Measurements from ENCODE around the gene GFOD1. TPM values are rescaled to one million over a fixed set of nuclear protein-coding genes. Genes with fewer than 3 reads are reported as not detected.

The GFOD1 gene
- total and polyA plus RNA-seq, 4 donors, result 2.6 to 16.8 (median 5.0) TPM

DNA sequence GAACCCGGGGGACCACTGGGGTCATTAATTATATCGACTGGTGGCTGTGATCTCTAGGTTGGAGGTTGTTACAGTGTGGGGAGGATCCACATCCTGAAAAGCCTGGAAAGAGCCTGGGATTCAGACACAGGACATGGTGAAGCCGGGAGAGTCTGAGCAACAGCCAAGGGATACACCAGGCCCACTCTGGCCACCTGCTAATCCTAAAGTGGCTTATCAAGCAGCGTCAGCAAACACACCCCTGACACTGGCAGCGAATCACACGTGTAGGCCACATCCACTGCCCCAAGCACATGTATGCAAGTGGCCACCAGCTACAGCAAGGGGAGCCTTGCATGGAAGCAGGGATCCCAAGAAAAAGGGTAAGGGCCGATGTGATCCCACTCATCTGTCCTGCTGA is 41.0 kb downstream of the GFOD1 start (continued):
- TF ChIP-seq, protein P1, sequence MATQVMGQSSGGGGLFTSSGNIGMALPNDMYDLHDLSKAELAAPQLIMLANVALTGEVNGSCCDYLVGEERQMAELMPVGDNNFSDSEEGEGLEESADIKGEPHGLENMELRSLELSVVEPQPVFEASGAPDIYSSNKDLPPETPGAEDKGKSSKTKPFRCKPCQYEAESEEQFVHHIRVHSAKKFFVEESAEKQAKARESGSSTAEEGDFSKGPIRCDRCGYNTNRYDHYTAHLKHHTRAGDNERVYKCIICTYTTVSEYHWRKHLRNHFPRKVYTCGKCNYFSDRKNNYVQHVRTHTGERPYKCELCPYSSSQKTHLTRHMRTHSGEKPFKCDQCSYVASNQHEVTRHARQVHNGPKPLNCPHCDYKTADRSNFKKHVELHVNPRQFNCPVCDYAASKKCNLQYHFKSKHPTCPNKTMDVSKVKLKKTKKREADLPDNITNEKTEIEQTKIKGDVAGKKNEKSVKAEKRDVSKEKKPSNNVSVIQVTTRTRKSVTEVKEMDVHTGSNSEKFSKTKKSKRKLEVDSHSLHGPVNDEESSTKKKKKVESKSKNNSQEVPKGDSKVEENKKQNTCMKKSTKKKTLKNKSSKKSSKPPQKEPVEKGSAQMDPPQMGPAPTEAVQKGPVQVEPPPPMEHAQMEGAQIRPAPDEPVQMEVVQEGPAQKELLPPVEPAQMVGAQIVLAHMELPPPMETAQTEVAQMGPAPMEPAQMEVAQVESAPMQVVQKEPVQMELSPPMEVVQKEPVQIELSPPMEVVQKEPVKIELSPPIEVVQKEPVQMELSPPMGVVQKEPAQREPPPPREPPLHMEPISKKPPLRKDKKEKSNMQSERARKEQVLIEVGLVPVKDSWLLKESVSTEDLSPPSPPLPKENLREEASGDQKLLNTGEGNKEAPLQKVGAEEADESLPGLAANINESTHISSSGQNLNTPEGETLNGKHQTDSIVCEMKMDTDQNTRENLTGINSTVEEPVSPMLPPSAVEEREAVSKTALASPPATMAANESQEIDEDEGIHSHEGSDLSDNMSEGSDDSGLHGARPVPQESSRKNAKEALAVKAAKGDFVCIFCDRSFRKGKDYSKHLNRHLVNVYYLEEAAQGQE (IDR thresholded peaks at IDR 0.05), result no peak
- TF ChIP-seq, protein P2, sequence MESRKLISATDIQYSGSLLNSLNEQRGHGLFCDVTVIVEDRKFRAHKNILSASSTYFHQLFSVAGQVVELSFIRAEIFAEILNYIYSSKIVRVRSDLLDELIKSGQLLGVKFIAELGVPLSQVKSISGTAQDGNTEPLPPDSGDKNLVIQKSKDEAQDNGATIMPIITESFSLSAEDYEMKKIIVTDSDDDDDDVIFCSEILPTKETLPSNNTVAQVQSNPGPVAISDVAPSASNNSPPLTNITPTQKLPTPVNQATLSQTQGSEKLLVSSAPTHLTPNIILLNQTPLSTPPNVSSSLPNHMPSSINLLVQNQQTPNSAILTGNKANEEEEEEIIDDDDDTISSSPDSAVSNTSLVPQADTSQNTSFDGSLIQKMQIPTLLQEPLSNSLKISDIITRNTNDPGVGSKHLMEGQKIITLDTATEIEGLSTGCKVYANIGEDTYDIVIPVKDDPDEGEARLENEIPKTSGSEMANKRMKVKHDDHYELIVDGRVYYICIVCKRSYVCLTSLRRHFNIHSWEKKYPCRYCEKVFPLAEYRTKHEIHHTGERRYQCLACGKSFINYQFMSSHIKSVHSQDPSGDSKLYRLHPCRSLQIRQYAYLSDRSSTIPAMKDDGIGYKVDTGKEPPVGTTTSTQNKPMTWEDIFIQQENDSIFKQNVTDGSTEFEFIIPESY (IDR thresholded peaks at IDR 0.05), result no peak

DNA sequence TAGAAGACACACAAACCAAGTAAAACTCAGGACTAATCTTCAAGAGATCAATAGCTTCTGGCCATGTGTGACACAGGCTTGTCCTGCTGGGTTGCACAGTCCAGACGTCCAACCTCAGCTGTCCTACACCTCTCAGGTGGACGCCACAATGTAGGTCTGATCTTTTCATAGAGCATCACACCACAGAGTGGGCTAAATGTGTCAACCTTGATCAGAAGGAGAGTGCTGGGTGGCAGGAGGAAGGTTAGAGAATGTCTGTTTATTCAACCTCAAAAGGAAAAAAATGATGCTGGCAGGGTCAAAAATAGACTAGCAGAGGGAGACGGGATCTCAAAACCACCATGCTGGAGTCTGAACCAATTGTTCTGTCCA is 41.7 kb downstream of the GFOD1 start:
- Histone ChIP-seq H3K36me3 (ENCODE audit: control insufficient read depth in 4 of 4, insufficient read depth in 3 of 4, low read depth in 1 of 4, low read length in 3 of 4) (peaks cover 0 to 3% (median 0%) of the 10 kb centered on the region in 4 donors), H3K9me3 (ENCODE audit: control insufficient read depth in 4 of 4, low read length in 3 of 4) (no peaks in the 10 kb centered on the region), H3K27me3 (ENCODE audit: control insufficient read depth in 4 of 4, insufficient read depth in 4 of 4, low read length in 3 of 4) (no peaks in the 10 kb centered on the region), H3K4me1 (ENCODE audit: control insufficient read depth in 4 of 4, insufficient read depth in 4 of 4, low read length in 3 of 4) (peaks cover 0 to 20% (median 3%) of the 10 kb centered on the region in 4 donors), H3K27ac (ENCODE audit: low read depth in 1 of 2, low read length in 2 of 2) (no peak overlapping the region), H3K9ac (ENCODE audit: low read depth in 1 of 2, low read length in 2 of 2) (no peak overlapping the region), H3K4me3 (ENCODE audit: low read depth in 1 of 3, low read length in 3 of 3) (no peak overlapping the region)
- 69% methylated on average over 3 of the region's 3 CpGs for WGBS
- DNase-seq (ENCODE audit: low spot score), result no peak
- TF ChIP-seq RXRA (IDR thresholded peaks at IDR 0.05) (no peak), YY1 (IDR thresholded peaks at IDR 0.05) (no peak), EGR1 (IDR thresholded peaks at IDR 0.05; ENCODE audit: low read depth in 2 of 2) (no peak), TAF1 (conservative IDR thresholded peaks at IDR 0.05) (no peak), FOXA1 (IDR thresholded peaks at IDR 0.05) (no peak), RAD21 (IDR thresholded peaks at IDR 0.05) (no peak), HNF4G (IDR thresholded peaks at IDR 0.05) (no peak), GABPA (IDR thresholded peaks at IDR 0.05 in 1 of 2, conservative IDR thresholded peaks at IDR 0.05 in 1 of 2) (no peak)
- TF ChIP-seq, protein P1 (IDR thresholded peaks at IDR 0.05), result no peak
- TF ChIP-seq, protein P3, sequence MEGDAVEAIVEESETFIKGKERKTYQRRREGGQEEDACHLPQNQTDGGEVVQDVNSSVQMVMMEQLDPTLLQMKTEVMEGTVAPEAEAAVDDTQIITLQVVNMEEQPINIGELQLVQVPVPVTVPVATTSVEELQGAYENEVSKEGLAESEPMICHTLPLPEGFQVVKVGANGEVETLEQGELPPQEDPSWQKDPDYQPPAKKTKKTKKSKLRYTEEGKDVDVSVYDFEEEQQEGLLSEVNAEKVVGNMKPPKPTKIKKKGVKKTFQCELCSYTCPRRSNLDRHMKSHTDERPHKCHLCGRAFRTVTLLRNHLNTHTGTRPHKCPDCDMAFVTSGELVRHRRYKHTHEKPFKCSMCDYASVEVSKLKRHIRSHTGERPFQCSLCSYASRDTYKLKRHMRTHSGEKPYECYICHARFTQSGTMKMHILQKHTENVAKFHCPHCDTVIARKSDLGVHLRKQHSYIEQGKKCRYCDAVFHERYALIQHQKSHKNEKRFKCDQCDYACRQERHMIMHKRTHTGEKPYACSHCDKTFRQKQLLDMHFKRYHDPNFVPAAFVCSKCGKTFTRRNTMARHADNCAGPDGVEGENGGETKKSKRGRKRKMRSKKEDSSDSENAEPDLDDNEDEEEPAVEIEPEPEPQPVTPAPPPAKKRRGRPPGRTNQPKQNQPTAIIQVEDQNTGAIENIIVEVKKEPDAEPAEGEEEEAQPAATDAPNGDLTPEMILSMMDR (IDR thresholded peaks at IDR 0.05; ENCODE audit: low read depth, low read length, missing input control), result no peak
- TF ChIP-seq, protein P4, sequence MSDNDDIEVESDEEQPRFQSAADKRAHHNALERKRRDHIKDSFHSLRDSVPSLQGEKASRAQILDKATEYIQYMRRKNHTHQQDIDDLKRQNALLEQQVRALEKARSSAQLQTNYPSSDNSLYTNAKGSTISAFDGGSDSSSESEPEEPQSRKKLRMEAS (IDR thresholded peaks at IDR 0.05), result no peak
- TF ChIP-seq, protein P5, sequence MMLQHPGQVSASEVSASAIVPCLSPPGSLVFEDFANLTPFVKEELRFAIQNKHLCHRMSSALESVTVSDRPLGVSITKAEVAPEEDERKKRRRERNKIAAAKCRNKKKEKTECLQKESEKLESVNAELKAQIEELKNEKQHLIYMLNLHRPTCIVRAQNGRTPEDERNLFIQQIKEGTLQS (IDR thresholded peaks at IDR 0.05), result no peak
